DOHH2 (cell line): ENCODE data around the gene LBH.
"Not testable (repeated sequence)": the region's sequence is repeated elsewhere in the genome, so short reads cannot be mapped to it uniquely, and the experiment has no call there.

Experiments used
- CTCF ChIP-seq: fragments of 200-600 bp; sonication (generic); IDR thresholded peaks from one replicate; pipeline ENCODE4 v1.5.1; 2014; ENCODE audit warnings: antibody characterized with exemption, mild to moderate bottlenecking, low read depth, low read length; ENCODE audit not compliant: poor library complexity, severe bottlenecking
- EZH2phosphoT487 ChIP-seq: fragments of 200-600 bp; sonication (generic); IDR thresholded peaks from 2 replicates; pipeline ENCODE4 v1.6.1; 2017; ENCODE audit warnings: borderline replicate concordance, mild to moderate bottlenecking, antibody characterized with exemption, low read length, moderate library complexity, mixed read lengths

- TF ChIP-seq CTCF, EZH2phosphoT487: not testable (repeated sequence)
These were observed 37.9 kb downstream of the LBH start for GRCh38 chr2:30269114-30269770.
